ENCODE data around the gene CLDN10. TPM values are rescaled to one million over a fixed set of nuclear protein-coding genes. Genes with fewer than 3 reads are reported as not detected.
A peak's percentile ranks its signal among the peaks of the same experiment; 100 is the strongest.

CLDN10 gene
- total RNA-seq, 1 experiment from 2014 or later, result 24.7 TPM

GRCh38 chr13:95505265-95505664, 47.3 kb upstream of the CLDN10 start:
- peak; percentile 93 for ATAC-seq

GRCh38 chr13:95505986-95506385, 46.5 kb upstream of the CLDN10 start:
- no peak overlapping the region for H3K4me3 Mint-ChIP-seq
- DNase-seq (ENCODE audit: low spot score) (no peak), ATAC-seq (peak; percentile 46)
- peaks cover 7% of the 10 kb centered on the region for H3K36me3 Mint-ChIP-seq
- peaks cover 9% of the 10 kb centered on the region for H3K4me1 Mint-ChIP-seq
- no peak for TF ChIP-seq ELF4 (CRISPR knock-in tag; IDR thresholded peaks at IDR 0.05; ENCODE audit: low read depth)
- H3K9me3 Mint-ChIP-seq, result peaks cover 9% of the 10 kb centered on the region
- peaks cover 12% of the 10 kb centered on the region for H3K27me3 Mint-ChIP-seq (ENCODE audit: low read depth)
- no peak overlapping the region for H3K27ac Mint-ChIP-seq
- ChIA-PET CTCF (interaction anchor here (2.0 kb wide), 1 partner anchor 12 kb away, joined by 8 read pairs; no protein-coding TSS in a partner anchor), POLR2A (no interaction called here)

More at GRCh38 chr13:95505265-95505664, 47.3 kb upstream of the CLDN10 start:
- H3K27me3 Mint-ChIP-seq (ENCODE audit: low read depth), result peaks cover 17% of the 10 kb centered on the region
- TF ChIP-seq TEAD4 (CRISPR knock-in tag; IDR thresholded peaks at IDR 0.05) (0 out of 2 replicates have a peak, but pooled peaks have one; percentile 27), TEAD1 (CRISPR knock-in tag; IDR thresholded peaks at IDR 0.05) (peak; percentile 55; the same call in 1 of the 2 replicates), NFYB (CRISPR knock-in tag; conservative IDR thresholded peaks at IDR 0.05; ENCODE audit: low read depth) (no peak)
- DNase-seq (ENCODE audit: low spot score), result no peak
- ChIA-PET POLR2A (interaction anchor here (0.6 kb wide), 1 partner anchor 18 kb away, joined by 3 read pairs; no protein-coding TSS in a partner anchor), CTCF (interaction anchor here (0.8 to 2.0 kb wide), 4 partner anchors 11 to 316 kb away, joined by 3 to 8 read pairs (median 4); no protein-coding TSS in a partner anchor)
- H3K36me3 Mint-ChIP-seq, result peaks cover 12% of the 10 kb centered on the region
- H3K4me3 Mint-ChIP-seq, result no peak overlapping the region
- H3K9me3 Mint-ChIP-seq, result peaks cover 14% of the 10 kb centered on the region
- H3K27ac Mint-ChIP-seq, result peak overlapping the region; percentile 48; the same call in 1 of the 2 replicates
- H3K4me1 Mint-ChIP-seq, result peaks cover 14% of the 10 kb centered on the region

DNA sequence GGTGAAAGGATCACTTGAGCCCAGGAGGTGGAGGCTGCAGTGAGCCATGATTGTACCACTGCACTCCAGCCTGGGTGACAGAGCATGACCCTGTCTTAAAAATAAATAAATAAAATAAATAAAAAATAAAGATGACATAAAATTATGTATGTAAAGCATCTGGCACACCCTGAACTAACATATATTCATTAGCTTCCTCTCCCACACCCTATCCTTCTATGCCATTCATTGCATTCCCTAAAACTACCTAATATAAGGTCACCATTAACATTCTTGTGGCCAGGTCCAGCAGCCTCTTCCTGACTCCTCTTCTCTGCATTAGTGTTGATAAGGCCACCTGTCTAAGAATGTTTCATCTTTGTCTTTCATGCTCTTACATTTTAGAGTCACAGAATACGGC, 44.5 kb upstream of the CLDN10 start:
- ChIA-PET POLR2A (no interaction called here), CTCF (no interaction called here)
- no peak for TF ChIP-seq FOXP1 (CRISPR knock-in tag; IDR thresholded peaks at IDR 0.05; ENCODE audit: borderline replicate concordance)
- TF ChIP-seq ZNF263 (CRISPR knock-in tag; IDR thresholded peaks at IDR 0.05; ENCODE audit: low read depth), result no peak
- TF ChIP-seq IRF2 (CRISPR knock-in tag; IDR thresholded peaks at IDR 0.05; ENCODE audit: borderline replicate concordance, low read depth), result no peak
- TF ChIP-seq, protein P1, sequence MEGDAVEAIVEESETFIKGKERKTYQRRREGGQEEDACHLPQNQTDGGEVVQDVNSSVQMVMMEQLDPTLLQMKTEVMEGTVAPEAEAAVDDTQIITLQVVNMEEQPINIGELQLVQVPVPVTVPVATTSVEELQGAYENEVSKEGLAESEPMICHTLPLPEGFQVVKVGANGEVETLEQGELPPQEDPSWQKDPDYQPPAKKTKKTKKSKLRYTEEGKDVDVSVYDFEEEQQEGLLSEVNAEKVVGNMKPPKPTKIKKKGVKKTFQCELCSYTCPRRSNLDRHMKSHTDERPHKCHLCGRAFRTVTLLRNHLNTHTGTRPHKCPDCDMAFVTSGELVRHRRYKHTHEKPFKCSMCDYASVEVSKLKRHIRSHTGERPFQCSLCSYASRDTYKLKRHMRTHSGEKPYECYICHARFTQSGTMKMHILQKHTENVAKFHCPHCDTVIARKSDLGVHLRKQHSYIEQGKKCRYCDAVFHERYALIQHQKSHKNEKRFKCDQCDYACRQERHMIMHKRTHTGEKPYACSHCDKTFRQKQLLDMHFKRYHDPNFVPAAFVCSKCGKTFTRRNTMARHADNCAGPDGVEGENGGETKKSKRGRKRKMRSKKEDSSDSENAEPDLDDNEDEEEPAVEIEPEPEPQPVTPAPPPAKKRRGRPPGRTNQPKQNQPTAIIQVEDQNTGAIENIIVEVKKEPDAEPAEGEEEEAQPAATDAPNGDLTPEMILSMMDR (IDR thresholded peaks at IDR 0.05), result no peak
- TF ChIP-seq ZNF425 (CRISPR knock-in tag; conservative IDR thresholded peaks at IDR 0.05), result no peak
- TF ChIP-seq, protein P2, sequence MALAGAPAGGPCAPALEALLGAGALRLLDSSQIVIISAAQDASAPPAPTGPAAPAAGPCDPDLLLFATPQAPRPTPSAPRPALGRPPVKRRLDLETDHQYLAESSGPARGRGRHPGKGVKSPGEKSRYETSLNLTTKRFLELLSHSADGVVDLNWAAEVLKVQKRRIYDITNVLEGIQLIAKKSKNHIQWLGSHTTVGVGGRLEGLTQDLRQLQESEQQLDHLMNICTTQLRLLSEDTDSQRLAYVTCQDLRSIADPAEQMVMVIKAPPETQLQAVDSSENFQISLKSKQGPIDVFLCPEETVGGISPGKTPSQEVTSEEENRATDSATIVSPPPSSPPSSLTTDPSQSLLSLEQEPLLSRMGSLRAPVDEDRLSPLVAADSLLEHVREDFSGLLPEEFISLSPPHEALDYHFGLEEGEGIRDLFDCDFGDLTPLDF (CRISPR knock-in tag; IDR thresholded peaks at IDR 0.05), result no peak
- no peak for TF ChIP-seq TEAD4 (CRISPR knock-in tag; IDR thresholded peaks at IDR 0.05)
- TF ChIP-seq SMAD3 (CRISPR knock-in tag; IDR thresholded peaks at IDR 0.05; ENCODE audit: borderline replicate concordance), result no peak
- TF ChIP-seq, protein P3, sequence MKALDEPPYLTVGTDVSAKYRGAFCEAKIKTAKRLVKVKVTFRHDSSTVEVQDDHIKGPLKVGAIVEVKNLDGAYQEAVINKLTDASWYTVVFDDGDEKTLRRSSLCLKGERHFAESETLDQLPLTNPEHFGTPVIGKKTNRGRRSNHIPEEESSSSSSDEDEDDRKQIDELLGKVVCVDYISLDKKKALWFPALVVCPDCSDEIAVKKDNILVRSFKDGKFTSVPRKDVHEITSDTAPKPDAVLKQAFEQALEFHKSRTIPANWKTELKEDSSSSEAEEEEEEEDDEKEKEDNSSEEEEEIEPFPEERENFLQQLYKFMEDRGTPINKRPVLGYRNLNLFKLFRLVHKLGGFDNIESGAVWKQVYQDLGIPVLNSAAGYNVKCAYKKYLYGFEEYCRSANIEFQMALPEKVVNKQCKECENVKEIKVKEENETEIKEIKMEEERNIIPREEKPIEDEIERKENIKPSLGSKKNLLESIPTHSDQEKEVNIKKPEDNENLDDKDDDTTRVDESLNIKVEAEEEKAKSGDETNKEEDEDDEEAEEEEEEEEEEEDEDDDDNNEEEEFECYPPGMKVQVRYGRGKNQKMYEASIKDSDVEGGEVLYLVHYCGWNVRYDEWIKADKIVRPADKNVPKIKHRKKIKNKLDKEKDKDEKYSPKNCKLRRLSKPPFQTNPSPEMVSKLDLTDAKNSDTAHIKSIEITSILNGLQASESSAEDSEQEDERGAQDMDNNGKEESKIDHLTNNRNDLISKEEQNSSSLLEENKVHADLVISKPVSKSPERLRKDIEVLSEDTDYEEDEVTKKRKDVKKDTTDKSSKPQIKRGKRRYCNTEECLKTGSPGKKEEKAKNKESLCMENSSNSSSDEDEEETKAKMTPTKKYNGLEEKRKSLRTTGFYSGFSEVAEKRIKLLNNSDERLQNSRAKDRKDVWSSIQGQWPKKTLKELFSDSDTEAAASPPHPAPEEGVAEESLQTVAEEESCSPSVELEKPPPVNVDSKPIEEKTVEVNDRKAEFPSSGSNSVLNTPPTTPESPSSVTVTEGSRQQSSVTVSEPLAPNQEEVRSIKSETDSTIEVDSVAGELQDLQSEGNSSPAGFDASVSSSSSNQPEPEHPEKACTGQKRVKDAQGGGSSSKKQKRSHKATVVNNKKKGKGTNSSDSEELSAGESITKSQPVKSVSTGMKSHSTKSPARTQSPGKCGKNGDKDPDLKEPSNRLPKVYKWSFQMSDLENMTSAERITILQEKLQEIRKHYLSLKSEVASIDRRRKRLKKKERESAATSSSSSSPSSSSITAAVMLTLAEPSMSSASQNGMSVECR (CRISPR knock-in tag; IDR thresholded peaks at IDR 0.05; ENCODE audit: borderline replicate concordance), result no peak
- TF ChIP-seq, protein P4, sequence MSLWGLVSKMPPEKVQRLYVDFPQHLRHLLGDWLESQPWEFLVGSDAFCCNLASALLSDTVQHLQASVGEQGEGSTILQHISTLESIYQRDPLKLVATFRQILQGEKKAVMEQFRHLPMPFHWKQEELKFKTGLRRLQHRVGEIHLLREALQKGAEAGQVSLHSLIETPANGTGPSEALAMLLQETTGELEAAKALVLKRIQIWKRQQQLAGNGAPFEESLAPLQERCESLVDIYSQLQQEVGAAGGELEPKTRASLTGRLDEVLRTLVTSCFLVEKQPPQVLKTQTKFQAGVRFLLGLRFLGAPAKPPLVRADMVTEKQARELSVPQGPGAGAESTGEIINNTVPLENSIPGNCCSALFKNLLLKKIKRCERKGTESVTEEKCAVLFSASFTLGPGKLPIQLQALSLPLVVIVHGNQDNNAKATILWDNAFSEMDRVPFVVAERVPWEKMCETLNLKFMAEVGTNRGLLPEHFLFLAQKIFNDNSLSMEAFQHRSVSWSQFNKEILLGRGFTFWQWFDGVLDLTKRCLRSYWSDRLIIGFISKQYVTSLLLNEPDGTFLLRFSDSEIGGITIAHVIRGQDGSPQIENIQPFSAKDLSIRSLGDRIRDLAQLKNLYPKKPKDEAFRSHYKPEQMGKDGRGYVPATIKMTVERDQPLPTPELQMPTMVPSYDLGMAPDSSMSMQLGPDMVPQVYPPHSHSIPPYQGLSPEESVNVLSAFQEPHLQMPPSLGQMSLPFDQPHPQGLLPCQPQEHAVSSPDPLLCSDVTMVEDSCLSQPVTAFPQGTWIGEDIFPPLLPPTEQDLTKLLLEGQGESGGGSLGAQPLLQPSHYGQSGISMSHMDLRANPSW (CRISPR knock-in tag; conservative IDR thresholded peaks at IDR 0.05; ENCODE audit: low read depth), result no peak
- TF ChIP-seq ZNF281 (CRISPR knock-in tag; IDR thresholded peaks at IDR 0.05), result no peak

More for the DNA sequence above, 44.5 kb upstream of the CLDN10 start:
- H3K4me1 Mint-ChIP-seq, result peaks cover 9% of the 10 kb centered on the region
- no peak overlapping the region for H3K27ac Mint-ChIP-seq
- no peaks in the 10 kb centered on the region for H3K27me3 Mint-ChIP-seq (ENCODE audit: low read depth)
- DNase-seq (ENCODE audit: low spot score) (no peak), ATAC-seq (no peak)
- no peaks in the 10 kb centered on the region for H3K9me3 Mint-ChIP-seq
- no peak overlapping the region for H3K4me3 Mint-ChIP-seq
- no peaks in the 10 kb centered on the region for H3K36me3 Mint-ChIP-seq

Measured in WTC11 (cell line).